HepG2 (cell line): ENCODE data around the gene CD28. TPM values are rescaled to one million over a fixed set of nuclear protein-coding genes. Genes with fewer than 3 reads are reported as not detected.

Source experiments
- ATAC-seq: fragments of 200-7000 bp; cut with Tn5 transposase; 3 replicates; pipeline ENCODE4 v1.9.1; 2020; ENCODE audit warnings: mild to moderate bottlenecking, moderate library complexity
- BruUV-seq: library from RNA; stranded (reverse); fragments of 400-500 nt; replicated peaks from 2 replicates; lab custom pipeline; 2021; lab: Mats Ljungman, UMichigan
- CTCF ChIA-PET: fragments of 300-600 bp; formaldehyde crosslinking; extraction: SDS; loops from one replicate; lab custom pipeline; 2021; ENCODE audit warnings: low total read pairs, inconsistent platforms, low intra/inter-chr PET ratio; lab: Yijun Ruan, JAX
- POLR2A ChIA-PET: fragments of 350-600 bp; sonication (Branson Sonifier 250); formaldehyde crosslinking; loops from one replicate; lab custom pipeline; 2020; ENCODE audit warnings: antibody characterized with exemption, inconsistent platforms; lab: Yijun Ruan, JAX
- DNase-seq: peaks from one replicate; pipeline ENCODE4 v3.0.0-alpha.2; 2015; ENCODE audit warnings: low spot score
- FAIRE-seq: peaks from 3 replicates; lab custom pipeline; 2011; peaks lifted over from hg19 to GRCh38; lab: Jason Lieb, UNC
- H2AFZ ChIP-seq: one replicate; pipeline ENCODE4 v1.6.1; 2011; ENCODE audit warnings: low read length, inconsistent platforms
- H3K27ac ChIP-seq: fragments of 300-600 bp; 3 replicates; pipeline ENCODE4 v1.8.0; 2011; ENCODE audit warnings: mixed run types, mild to moderate bottlenecking, mixed read lengths, low read length, inconsistent platforms; ENCODE audit not compliant: insufficient read depth; ENCODE audit errors: extremely low read length
- H3K27me3 ChIP-seq, 2 experiments: fragments of 200-600 bp in 1 of 2; 2 replicates in 1 of 2; 3 replicates in 1 of 2; pipeline versions ENCODE4 v1.6.0 to v1.8.0; 2011; ENCODE audit warnings: low read length in 2 of 2, mild to moderate bottlenecking in 2 of 2, moderate library complexity in 2 of 2, inconsistent platforms in 1 of 2; ENCODE audit not compliant: insufficient read depth in 2 of 2, control insufficient read depth in 1 of 2
- H3K36me3 ChIP-seq, 2 experiments: fragments of 200-600 bp in 1 of 2; replicated peaks in 1 of 2; 2 replicates in 1 of 2; 3 replicates in 1 of 2; pipeline versions ENCODE4 v1.5.1 to v1.8.0; 2011; ENCODE audit warnings: low read length in 2 of 2, inconsistent platforms in 1 of 2; ENCODE audit not compliant: insufficient read depth in 2 of 2, control insufficient read depth in 1 of 2
- H3K4me1 ChIP-seq: 2 replicates; pipeline ENCODE4 v1.5.1; 2012; ENCODE audit warnings: low read length, inconsistent platforms; ENCODE audit not compliant: insufficient read depth
- H3K4me2 ChIP-seq: 2 replicates; pipeline ENCODE4 v1.6.0; 2011; ENCODE audit warnings: low read depth, low read length, inconsistent platforms
- H3K4me3 ChIP-seq, 3 experiments: fragments of 200-600 bp in 1 of 3; sonication (generic), shearing (Covaris generic) in 1 of 3; replicated peaks in 1 of 3; 2 replicates each; pipeline ENCODE4 v1.5.1; 2011 to 2016; ENCODE audit warnings: low read length in 3 of 3, inconsistent platforms in 2 of 3, low read depth in 2 of 3, mild to moderate bottlenecking in 2 of 3, control low read depth in 1 of 3, mixed read lengths in 1 of 3; ENCODE audit not compliant: insufficient read depth in 1 of 3
- H3K79me2 ChIP-seq: one replicate; pipeline ENCODE4 v1.6.1; 2011; ENCODE audit warnings: low read length, inconsistent platforms; ENCODE audit not compliant: insufficient read depth
- H3K9ac ChIP-seq: 2 replicates; pipeline ENCODE4 v1.6.0; 2011; ENCODE audit warnings: mild to moderate bottlenecking, low read depth, low read length, inconsistent platforms; ENCODE audit not compliant: insufficient read depth
- H3K9me3 ChIP-seq: 2 replicates; pipeline ENCODE4 v1.5.1; 2012; ENCODE audit warnings: mild to moderate bottlenecking, low read length
- H4K20me1 ChIP-seq: 2 replicates; pipeline ENCODE4 v1.6.0; 2011; ENCODE audit warnings: inconsistent platforms, mild to moderate bottlenecking, low read length, moderate library complexity; ENCODE audit not compliant: insufficient read depth
- CCDC6 ChIP-seq: sonication (generic); formaldehyde crosslinking; IDR thresholded peaks from 2 replicates; pipeline ENCODE4 v1.8.1; 2022; ENCODE audit warnings: mild to moderate bottlenecking, missing genetic modification reagents, moderate library complexity
- EHMT2 ChIP-seq: fragments of 200-600 bp; sonication (generic); IDR thresholded peaks from 2 replicates; pipeline ENCODE4 v1.7.0; 2017; ENCODE audit warnings: antibody characterized with exemption, low read depth, low read length, borderline replicate concordance
- EZH2 ChIP-seq: conservative IDR thresholded peaks from 2 replicates; pipeline ENCODE4 v1.6.1; 2012; ENCODE audit warnings: mild to moderate bottlenecking, low read depth, low read length, moderate library complexity
- IRX3 ChIP-seq: sonication (generic); formaldehyde crosslinking; IDR thresholded peaks from 2 replicates; pipeline ENCODE4 v1.8.1; 2023; ENCODE audit warnings: mild to moderate bottlenecking, low read depth, missing genetic modification reagents, borderline replicate concordance
- MZF1 ChIP-seq: sonication (generic); formaldehyde crosslinking; IDR thresholded peaks from 2 replicates; pipeline ENCODE4 v1.8.1; 2023; ENCODE audit warnings: mild to moderate bottlenecking, missing genetic modification reagents, borderline replicate concordance
- NFKBIZ ChIP-seq: IDR thresholded peaks from 2 replicates; pipeline ENCODE4 v1.6.1; 2018; ENCODE audit warnings: missing genetic modification reagents, missing compliant biosample characterization
- POLR2AphosphoS2 ChIP-seq: IDR thresholded peaks from 2 replicates; pipeline ENCODE4 v1.6.1; 2011; ENCODE audit warnings: low read depth, low read length, improper control_type of control experiment
- SMAD3 ChIP-seq: sonication (generic); formaldehyde crosslinking; IDR thresholded peaks from 2 replicates; pipeline ENCODE4 v1.4.0; 2020; ENCODE audit warnings: missing genetic modification reagents
- SYNCRIP ChIP-seq: fragments of 200-400 bp; formaldehyde crosslinking; IDR thresholded peaks from 2 replicates; pipeline ENCODE4 v1.6.1; 2018; ENCODE audit warnings: mild to moderate bottlenecking, low read depth, low read length; ENCODE audit not compliant: insufficient read depth
- TBX3 ChIP-seq: fragments of 450-650 bp; IDR thresholded peaks from 2 replicates; pipeline ENCODE4 v1.6.1; 2017; ENCODE audit warnings: antibody characterized with exemption, mild to moderate bottlenecking, inconsistent platforms, borderline replicate concordance
- THYN1 ChIP-seq: sonication (generic); formaldehyde crosslinking; IDR thresholded peaks from 2 replicates; pipeline ENCODE4 v1.8.1; 2023; ENCODE audit warnings: low read depth, mild to moderate bottlenecking, moderate library complexity, missing genetic modification reagents, borderline replicate concordance
- ZEB1 ChIP-seq: IDR thresholded peaks from 2 replicates; pipeline ENCODE4 v1.6.1; 2012; ENCODE audit warnings: mild to moderate bottlenecking, low read depth, inconsistent platforms; ENCODE audit not compliant: insufficient replicate concordance
- ZFY ChIP-seq: sonication (generic); formaldehyde crosslinking; IDR thresholded peaks from 2 replicates; pipeline ENCODE4 v1.4.0; 2020; ENCODE audit warnings: missing genetic modification reagents
- ZNF121 ChIP-seq: sonication (generic); formaldehyde crosslinking; IDR thresholded peaks from 2 replicates; pipeline ENCODE4 v1.5.0; 2020; ENCODE audit warnings: mild to moderate bottlenecking, missing genetic modification reagents
- ZNF317 ChIP-seq: sonication (generic); formaldehyde crosslinking; IDR thresholded peaks from 2 replicates; pipeline ENCODE4 v1.5.0; 2020; ENCODE audit warnings: mild to moderate bottlenecking, missing genetic modification reagents
- ZZZ3 ChIP-seq: sonication (generic); formaldehyde crosslinking; IDR thresholded peaks from 2 replicates; pipeline ENCODE4 v1.4.0; 2020; ENCODE audit warnings: missing genetic modification reagents, mild to moderate bottlenecking, borderline replicate concordance
- WGBS: methylation state at CpG from one replicate; pipeline ENCODE4 v1.1.6; 2017; ENCODE audit warnings: low lambda C conversion rate; 5-methylcytosine and 5-hydroxymethylcytosine counted together
- in situ Hi-C: cut with HindIII; loops from 2 replicates; pipeline ENCODE4 v1.10.0; 2017; ENCODE audit warnings: low pct_unique_long_range_greater_than_20kb; ENCODE audit not compliant: extremely low pct_ligation_motif_present
- intact Hi-C: fragments of 100-400 bp; cut with micrococcal nuclease; formaldehyde crosslinking; loops from one replicate; pipeline ENCODE4 v1.10.0; 2022; ENCODE audit not compliant: unreplicated experiment
- polyA plus RNA-seq, 8 experiments: library from polyadenylated mRNA; depleted of rRNA in 3 of 8; stranded (reverse) in 7 of 8; unstranded in 1 of 8; fragments of >200 nt; fragmentation: Illumina TruSeq in 4 of 8; extraction: Trizol in 4 of 8; gene quantifications; 2 replicates each; pipeline versions ENCODE4 v1.2.1 to v1.2.3, GENCODE V29; 2011 to 2016; ENCODE audit warnings: low read depth in 4 of 8, missing spikeins in 1 of 8, mixed read lengths in 1 of 8; ENCODE audit not compliant: insufficient read depth in 1 of 8
- total RNA-seq, 5 experiments: library from RNA; depleted of rRNA; stranded (reverse); fragments of >200 nt; fragmentation: Illumina TruSeq; extraction: Trizol; gene quantifications; 2 replicates each; pipeline ENCODE4 v1.2.3, GENCODE V29; 2016; ENCODE audit warnings: low read depth in 1 of 5
- TF ChIP-seq, protein P1 (sequence below): sonication (generic); formaldehyde crosslinking; IDR thresholded peaks from 2 replicates; pipeline ENCODE4 v1.4.0; 2020; ENCODE audit warnings: mild to moderate bottlenecking, missing genetic modification reagents
- TF ChIP-seq, protein P2 (sequence below): sonication (generic); formaldehyde crosslinking; IDR thresholded peaks from 2 replicates; pipeline ENCODE4 v1.4.0; 2020; ENCODE audit warnings: missing genetic modification reagents

The CD28 gene
- total and polyA plus RNA-seq, 2 of the 13 experiments (the other 11 are each of a cell fraction or from before 2014, with no cell fraction given) = not detected

DNA sequence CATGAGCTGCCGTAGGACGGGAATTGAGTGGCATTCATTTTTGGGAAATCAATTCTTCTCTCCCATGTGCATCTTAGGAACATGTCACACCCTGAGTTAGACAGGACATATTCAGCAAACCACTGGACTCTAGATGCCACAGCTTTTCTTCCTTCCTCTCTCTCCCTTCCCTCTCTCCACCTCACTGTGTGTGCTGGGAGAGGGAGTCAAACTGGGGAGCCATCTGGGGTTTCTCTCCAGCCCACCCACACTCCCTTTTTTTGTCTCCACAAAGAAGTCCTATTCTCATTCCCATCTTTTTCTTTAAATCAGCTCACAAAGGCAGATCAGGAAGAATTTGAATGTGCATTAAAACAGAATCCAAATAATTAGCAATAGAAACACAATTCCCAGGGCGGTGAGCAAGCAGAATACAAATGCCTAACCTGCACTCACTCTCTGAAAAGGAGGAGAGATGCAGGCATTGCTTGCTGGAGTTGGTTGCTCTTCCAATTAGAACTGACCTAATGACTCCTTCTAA is 15.4 kb downstream of the CD28 start:
- Histone ChIP-seq H3K79me2 (no peaks in the 10 kb centered on the region), H3K9me3 (no peaks in the 10 kb centered on the region), H3K4me3 (no peak overlapping the region), H4K20me1 (no peaks in the 10 kb centered on the region), H3K27me3 (peaks cover 0 to 7% of the 10 kb centered on the region in 2 experiments; a peak in 1 of 5 replicates), H3K4me2 (no peak overlapping the region), H2AFZ (no peak overlapping the region), H3K9ac (no peak overlapping the region), H3K4me1 (peaks cover 23% of the 10 kb centered on the region), H3K27ac (no peak overlapping the region), H3K36me3 (no peaks in the 10 kb centered on the region)
- intact Hi-C loops = no loop called here
- TF ChIP-seq ZEB1 = no peak
- TF ChIP-seq MZF1 = no peak
- no peak for TF ChIP-seq CCDC6 (CRISPR knock-in tag)
- TF ChIP-seq SMAD3 (CRISPR knock-in tag) = no peak
- TF ChIP-seq ZFY (CRISPR knock-in tag) = no peak
- TF ChIP-seq THYN1 (CRISPR knock-in tag) = no peak
- TF ChIP-seq NFKBIZ = no peak
- TF ChIP-seq ZNF121 = no peak
- no peak for TF ChIP-seq TBX3
- TF ChIP-seq, protein P1, sequence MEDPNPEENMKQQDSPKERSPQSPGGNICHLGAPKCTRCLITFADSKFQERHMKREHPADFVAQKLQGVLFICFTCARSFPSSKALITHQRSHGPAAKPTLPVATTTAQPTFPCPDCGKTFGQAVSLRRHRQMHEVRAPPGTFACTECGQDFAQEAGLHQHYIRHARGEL (CRISPR knock-in tag) = no peak
- no peak for TF ChIP-seq ZZZ3 (CRISPR knock-in tag)
- TF ChIP-seq IRX3 (CRISPR knock-in tag) = no peak
- TF ChIP-seq SYNCRIP = no peak
- TF ChIP-seq, protein P2, sequence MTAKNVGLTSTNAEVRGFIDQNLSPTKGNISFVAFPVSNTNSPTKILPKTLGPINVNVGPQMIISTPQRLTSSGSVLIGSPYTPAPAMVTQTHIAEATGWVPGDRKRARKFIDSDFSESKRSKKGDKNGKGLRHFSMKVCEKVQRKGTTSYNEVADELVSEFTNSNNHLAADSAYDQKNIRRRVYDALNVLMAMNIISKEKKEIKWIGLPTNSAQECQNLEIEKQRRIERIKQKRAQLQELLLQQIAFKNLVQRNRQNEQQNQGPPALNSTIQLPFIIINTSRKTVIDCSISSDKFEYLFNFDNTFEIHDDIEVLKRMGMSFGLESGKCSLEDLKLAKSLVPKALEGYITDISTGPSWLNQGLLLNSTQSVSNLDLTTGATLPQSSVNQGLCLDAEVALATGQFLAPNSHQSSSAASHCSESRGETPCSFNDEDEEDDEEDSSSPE (CRISPR knock-in tag) = no peak
- no peak for TF ChIP-seq POLR2AphosphoS2
- TF ChIP-seq EZH2 = no peak
- TF ChIP-seq ZNF317 (CRISPR knock-in tag) = no peak
- TF ChIP-seq EHMT2 = no peak
- BruUV-seq = no TSS peak
- POLR2A ChIA-PET = no interaction called here
- in situ Hi-C loops = no loop called here
- DNase-seq (no peak), FAIRE-seq (no peak), ATAC-seq (no peak)
- WGBS = 88% methylated on average over 3 of the region's 3 CpGs
- CTCF ChIA-PET = no interaction called here
